Heart left ventricle (tissue), 13 donors: Measurements from ENCODE around the gene KCNQ1OT1.

Experiments
- CTCF ChIP-seq, 12 donors: fragments of 200-600 bp; sonication (generic) in 4 of 12; IDR thresholded peaks; one replicate each; pipeline versions ENCODE4 v1.5.0 to v1.8.0; 2018 to 2022; ENCODE audit warnings: antibody characterized with exemption in 12 of 12, mild to moderate bottlenecking in 5 of 12
- POLR2A ChIP-seq, 2 donors: fragments of 450-650 bp; IDR thresholded peaks; one replicate each; pipeline ENCODE4 v1.6.1; 2017; ENCODE audit warnings: antibody characterized with exemption in 2 of 2, mild to moderate bottlenecking in 2 of 2, moderate library complexity in 2 of 2
- donor health status: ischemic (EF 13 %, LVEDD 7.1; RV severe dilation, severe dysfunction).
- donor health status: DM: no; HTN: yes; CAD: no.
- donor health status: DM: no; HTN: no; CAD: no.
- donor health status: ischemic (EF 25% LVEDD 6.9; RV normal size, moderate dysfunction).
- donor health status: ischemic (EF 25% LVEDD 5.7; RV mildly dilated, moderate dysfunction).
- donor health status: ischemic (EF 35%, LVEDD 5.7; RV mildly dilated, moderate dysfunction).
- donor health status: nonischemic (EF 11% LVEDD 7.7; RV severe dilation, severe dysfunction).
- donor health status: DM: yes; HTN: yes; CAD: no.
- donor health status: PGD.
- donor health status: ischemic (EF 29% LVEDD 5.4; RV normal size, mild dysfunction).
- donor health status: nonischemic (EF 23%, LVEDD 6.1; RV moderate dilation, normal function).

GRCh38 chr11:2650343-2650867 is 49.4 kb downstream of the KCNQ1OT1 start:
- no peak for TF ChIP-seq CTCF (IDR thresholded peaks at IDR 0.05)
- TF ChIP-seq POLR2A (IDR thresholded peaks at IDR 0.05) = no peak
